Liver (tissue), 9 donors: ENCODE data around the gene CPNE4. TPM values are rescaled to one million over a fixed set of nuclear protein-coding genes. Genes with fewer than 3 reads are reported as not detected.
A peak's percentile ranks its signal among the peaks of the same experiment; 100 is the strongest.

Source experiments
- DNase-seq: peaks from one replicate; pipeline ENCODE4 v3.0.0-alpha.2; 2017; ENCODE audit warnings: low spot score
- H3K27ac ChIP-seq, 2 donors: one replicate each; pipeline ENCODE4 v1.7.0; 2013; ENCODE audit warnings: inconsistent platforms in 2 of 2, low read length in 2 of 2, control low read depth in 1 of 2, low read depth in 1 of 2, mild to moderate bottlenecking in 1 of 2
- H3K27me3 ChIP-seq, 4 donors: one replicate each; pipeline versions ENCODE4 v1.6.1 to v1.7.0; 2013; ENCODE audit warnings: low read length in 3 of 4, inconsistent platforms in 1 of 4, mild to moderate bottlenecking in 1 of 4, moderate library complexity in 1 of 4; ENCODE audit not compliant: control insufficient read depth in 4 of 4, insufficient read depth in 4 of 4
- H3K36me3 ChIP-seq, 4 donors: one replicate each; pipeline versions ENCODE4 v1.6.1 to v1.7.0; 2013; ENCODE audit warnings: low read length in 3 of 4, mild to moderate bottlenecking in 3 of 4, low read depth in 1 of 4, moderate library complexity in 1 of 4; ENCODE audit not compliant: control insufficient read depth in 4 of 4, insufficient read depth in 3 of 4
- H3K4me1 ChIP-seq, 4 donors: one replicate each; pipeline versions ENCODE4 v1.6.1 to v1.7.0; 2013; ENCODE audit warnings: low read length in 3 of 4, mild to moderate bottlenecking in 3 of 4, moderate library complexity in 1 of 4; ENCODE audit not compliant: control insufficient read depth in 4 of 4, insufficient read depth in 4 of 4
- H3K4me3 ChIP-seq, 3 donors: one replicate each; pipeline versions ENCODE4 v1.6.1 to v1.7.0; 2013; ENCODE audit warnings: low read length in 3 of 3, control low read depth in 1 of 3, low read depth in 1 of 3, mild to moderate bottlenecking in 1 of 3
- H3K9ac ChIP-seq, 2 donors: one replicate each; pipeline ENCODE4 v1.7.0; 2013; ENCODE audit warnings: low read length in 2 of 2, mild to moderate bottlenecking in 2 of 2, moderate library complexity in 2 of 2, control low read depth in 1 of 2, low read depth in 1 of 2
- H3K9me3 ChIP-seq, 4 donors: one replicate each; pipeline versions ENCODE4 v1.6.1 to v1.7.0; 2013; ENCODE audit warnings: low read length in 3 of 4; ENCODE audit not compliant: control insufficient read depth in 4 of 4
- CTCF ChIP-seq: fragments of 150-350 bp; IDR thresholded peaks from 2 replicates; pipeline ENCODE4 v1.5.1; 2017; ENCODE audit warnings: improper control_type of control experiment, low read depth, low read length; ENCODE audit not compliant: missing input control
- EGR1 ChIP-seq, 2 donors: IDR thresholded peaks; 2 replicates each; pipeline ENCODE4 v1.6.1; 2016 to 2018; ENCODE audit warnings: antibody characterized with exemption in 2 of 2, low read depth in 2 of 2
- FOXA1 ChIP-seq: IDR thresholded peaks from 2 replicates; pipeline ENCODE4 v1.6.1; 2016; ENCODE audit warnings: antibody characterized with exemption
- FOXA2 ChIP-seq: IDR thresholded peaks from 2 replicates; pipeline ENCODE4 v1.6.1; 2016; ENCODE audit warnings: antibody characterized with exemption
- GABPA ChIP-seq, 2 donors: IDR thresholded peaks in 1 of 2; conservative IDR thresholded peaks in 1 of 2; 2 replicates each; pipeline ENCODE4 v1.6.1; 2016; ENCODE audit warnings: antibody characterized with exemption in 2 of 2, mild to moderate bottlenecking in 1 of 2, moderate library complexity in 1 of 2
- HNF4A ChIP-seq, 2 donors: conservative IDR thresholded peaks; 2 replicates each; pipeline ENCODE4 v1.6.1; 2016; ENCODE audit warnings: antibody characterized with exemption in 2 of 2, mild to moderate bottlenecking in 2 of 2
- HNF4G ChIP-seq: IDR thresholded peaks from 2 replicates; pipeline ENCODE4 v1.6.1; 2016; ENCODE audit warnings: antibody characterized with exemption
- MAX ChIP-seq: IDR thresholded peaks from 2 replicates; pipeline ENCODE4 v1.6.1; 2016; ENCODE audit warnings: antibody characterized with exemption
- NR2F2 ChIP-seq: IDR thresholded peaks from 2 replicates; pipeline ENCODE4 v1.6.1; 2016; ENCODE audit warnings: antibody characterized with exemption
- RAD21 ChIP-seq, 2 donors: IDR thresholded peaks; 2 replicates each; pipeline ENCODE4 v1.6.1; 2016; ENCODE audit warnings: antibody characterized with exemption in 2 of 2, mild to moderate bottlenecking in 2 of 2
- REST ChIP-seq: IDR thresholded peaks from 2 replicates; pipeline ENCODE4 v1.6.1; 2016; ENCODE audit warnings: antibody characterized with exemption, mild to moderate bottlenecking
- RXRA ChIP-seq, 2 donors: IDR thresholded peaks; 2 replicates each; pipeline ENCODE4 v1.6.1; 2017 to 2018; ENCODE audit warnings: antibody characterized with exemption in 2 of 2, mild to moderate bottlenecking in 1 of 2
- SP1 ChIP-seq: IDR thresholded peaks from 2 replicates; pipeline ENCODE4 v1.6.1; 2018; ENCODE audit warnings: antibody characterized with exemption, mild to moderate bottlenecking
- TAF1 ChIP-seq: conservative IDR thresholded peaks from 2 replicates; pipeline ENCODE4 v1.6.1; 2016; ENCODE audit warnings: antibody characterized with exemption, mild to moderate bottlenecking
- YY1 ChIP-seq: IDR thresholded peaks from 2 replicates; pipeline ENCODE4 v1.6.1; 2016; ENCODE audit warnings: antibody characterized with exemption, mild to moderate bottlenecking
- WGBS: extraction: QIAGEN DNeasy Blood & Tissue Kit; methylation state at CpG from one replicate; pipeline ENCODE4 v1.1.7; 2013; 5-methylcytosine and 5-hydroxymethylcytosine counted together
- polyA plus RNA-seq, 2 donors: library from polyadenylated mRNA; stranded (reverse) in 1 of 2; unstranded in 1 of 2; fragments of 200-250 nt in 1 of 2; fragments of >200 nt in 1 of 2; fragmentation: Nextera tagmentation in 1 of 2; extraction: Ambion mirVana in 1 of 2; gene quantifications; one replicate each; pipeline versions ENCODE4 v1.2.1 to v1.2.3, GENCODE V29; 2013 to 2015
- total RNA-seq, 2 donors: library from RNA; depleted of rRNA; stranded (reverse); fragments of >200 nt; gene quantifications; one replicate each; pipeline ENCODE4 v1.2.3, GENCODE V29; 2014
- donor health status: healthy.
- donor health status: healthy.
- donor health status: healthy.
- donor health status: healthy.
- donor health status: healthy.

The CPNE4 gene
- total and polyA plus RNA-seq, 4 donors = under 0.01 to 0.03 TPM; not detected in 2

- H3K27ac ChIP-seq = no peak overlapping the region
- H3K36me3 ChIP-seq = no peaks in the 10 kb centered on the region
- peaks cover 0 to under 1% (median 0%) of the 10 kb centered on the region in 4 donors for H3K4me1 ChIP-seq
- WGBS = 23% methylated on average over 15 of the region's 15 CpGs
- H3K27me3 ChIP-seq = peaks cover 0 to 7% (median 2%) of the 10 kb centered on the region in 4 donors
- TF ChIP-seq RAD21 (IDR thresholded peaks at IDR 0.05) (peak; percentile 84 to 90), CTCF (peak; percentile 68), FOXA1 (no peak), HNF4A (conservative IDR thresholded peaks at IDR 0.05) (peak in 1 of 2 donors; percentile 52)
- H3K9me3 ChIP-seq = no peaks in the 10 kb centered on the region
- H3K9ac ChIP-seq = no peak overlapping the region
- DNase-seq = peak; percentile 82
- H3K4me3 ChIP-seq = no peak overlapping the region
Measured at GRCh38 chr3:132029182-132029902, 5.5 kb downstream of the CPNE4 start.

- Histone ChIP-seq H3K4me1 (no peaks in the 10 kb centered on the region), H3K4me3 (no peak overlapping the region), H3K9me3 (no peaks in the 10 kb centered on the region), H3K9ac (no peak overlapping the region), H3K27me3 (peaks cover 0 to 1% (median 0%) of the 10 kb centered on the region in 4 donors), H3K36me3 (no peaks in the 10 kb centered on the region), H3K27ac (no peak overlapping the region)
- WGBS = 78% methylated on average over 7 of the region's 7 CpGs
- TF ChIP-seq CTCF (no peak), RAD21 (IDR thresholded peaks at IDR 0.05) (no peak), HNF4G (no peak), MAX (no peak), HNF4A (conservative IDR thresholded peaks at IDR 0.05) (no peak), FOXA2 (no peak), GABPA (IDR thresholded peaks at IDR 0.05 in 1 of 2, conservative IDR thresholded peaks at IDR 0.05 in 1 of 2) (no peak)
- no peak for DNase-seq
Measured at GRCh38 chr3:132022914-132023313, 11.9 kb downstream of the CPNE4 start.

- DNase-seq = no peak
- Histone ChIP-seq H3K9ac (no peak overlapping the region), H3K4me1 (no peaks in the 10 kb centered on the region), H3K27ac (no peak overlapping the region), H3K4me3 (no peak overlapping the region), H3K27me3 (peaks cover 0 to 12% (median 2%) of the 10 kb centered on the region in 4 donors), H3K36me3 (no peaks in the 10 kb centered on the region), H3K9me3 (no peaks in the 10 kb centered on the region)
- WGBS = 31% methylated on average over 3 of the region's 3 CpGs
- TF ChIP-seq REST (no peak), YY1 (no peak), HNF4A (conservative IDR thresholded peaks at IDR 0.05) (no peak), RXRA (IDR thresholded peaks at IDR 0.05) (no peak), MAX (no peak), TAF1 (no peak), HNF4G (no peak), SP1 (no peak), NR2F2 (no peak), EGR1 (IDR thresholded peaks at IDR 0.05; ENCODE audit: low read depth in 2 of 2) (no peak)
Measured at GRCh38 chr3:132020058-132020457, 14.8 kb downstream of the CPNE4 start.
